Activated CD8-positive, alpha-beta memory T cell treated with anti-CD3 and anti-CD28 coated beads, Interleukin-2, amount 50 U/mL, for 1 hour (primary cell): ENCODE measurements around the gene NTRK3.
"Not testable (repeated sequence)": the region's sequence is repeated elsewhere in the genome, so short reads cannot be mapped to it uniquely, and the experiment has no call there.

ENCODE experiments used
- DNase-seq: peaks from one replicate; pipeline ENCODE4 v3.0.0-alpha.2; 2020; ENCODE audit errors: extremely low read depth

Gene NTRK3

GRCh38 chr15:88073391-88073691 is 183.2 kb downstream of the NTRK3 start:
- no peak for DNase-seq

DNA sequence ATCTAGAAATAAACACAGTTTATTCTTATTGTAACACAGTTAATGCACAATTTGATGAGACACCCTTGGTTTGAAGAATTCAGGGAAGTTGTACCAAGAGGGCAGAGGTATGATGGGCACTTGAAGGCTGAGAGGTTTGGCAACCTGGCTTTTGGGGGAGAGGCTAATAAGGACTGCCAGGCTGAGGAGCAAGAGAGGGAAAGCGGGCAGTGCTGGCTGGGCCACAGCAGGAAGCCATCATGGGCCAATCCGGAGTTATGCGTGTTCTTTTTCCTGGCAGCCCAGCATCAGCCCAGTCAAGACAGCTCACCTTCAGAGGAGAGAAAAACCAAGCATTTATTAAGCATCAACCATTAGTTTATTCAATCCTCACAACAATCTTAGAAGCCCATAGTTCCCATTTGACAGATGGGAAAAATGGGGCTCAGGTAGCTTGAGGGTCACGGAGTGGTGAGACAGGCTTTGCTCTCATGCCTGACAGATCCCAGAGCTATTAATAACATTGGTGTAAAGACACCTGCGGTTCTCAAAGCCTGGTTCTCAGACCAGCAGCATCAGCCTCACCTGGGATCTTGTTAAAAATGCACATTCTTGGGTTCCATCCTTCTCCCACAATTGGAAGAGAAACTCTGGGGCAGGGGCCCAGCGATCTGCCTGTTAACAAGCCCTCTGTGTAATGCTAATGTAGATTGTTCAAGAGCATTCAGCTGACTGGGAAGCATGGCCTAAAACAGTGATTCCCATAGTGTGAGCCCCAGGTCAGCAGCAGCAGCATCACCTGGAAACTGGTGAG is 183.7 kb downstream of the NTRK3 start:
- no peak for DNase-seq

GRCh38 chr15:88072133-88072532 is 184.4 kb downstream of the NTRK3 start:
- DNase-seq: not testable (repeated sequence)

DNA sequence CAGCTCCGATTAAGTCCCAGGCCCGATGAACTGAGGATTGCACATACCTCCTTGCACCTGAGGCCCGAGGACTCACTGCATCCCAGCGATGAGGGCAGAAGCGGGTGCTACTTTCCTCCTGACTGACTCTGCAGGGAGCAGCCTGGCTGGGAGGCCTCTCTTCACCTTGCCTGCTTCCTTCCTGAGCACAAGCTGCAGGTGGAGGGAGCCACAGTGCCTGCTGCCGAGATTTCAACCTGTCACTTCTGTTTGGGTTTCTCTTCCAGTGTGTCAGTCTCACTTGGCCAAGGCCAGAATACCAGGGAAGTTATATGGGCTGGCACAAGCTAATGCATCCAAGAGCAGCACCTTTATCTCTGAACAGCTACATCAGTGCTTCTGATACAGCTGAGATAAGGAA is 185.4 kb downstream of the NTRK3 start:
- DNase-seq: no peak

DNA sequence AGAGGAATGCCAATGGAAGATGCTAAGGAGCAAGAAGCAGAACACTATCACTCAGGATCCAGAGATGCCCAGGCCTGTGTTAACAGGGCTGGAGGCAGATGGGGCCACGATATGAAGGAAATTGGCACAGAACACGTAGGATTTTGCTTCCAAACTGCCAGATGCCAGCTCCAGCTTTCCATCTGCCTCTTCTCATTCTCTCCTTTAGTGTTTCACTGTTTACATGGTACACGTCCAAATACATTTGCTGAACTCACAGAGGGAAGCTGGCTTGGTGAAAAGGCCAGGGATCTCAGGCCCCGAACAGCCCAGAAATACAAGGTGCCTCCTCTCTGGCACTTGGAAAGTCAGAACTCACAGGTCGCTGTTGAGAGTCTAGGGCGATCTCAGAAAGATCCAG is 187.0 kb downstream of the NTRK3 start:
- DNase-seq: no peak

GRCh38 chr15:88067331-88067685 is 189.2 kb downstream of the NTRK3 start:
- no peak for DNase-seq

DNA sequence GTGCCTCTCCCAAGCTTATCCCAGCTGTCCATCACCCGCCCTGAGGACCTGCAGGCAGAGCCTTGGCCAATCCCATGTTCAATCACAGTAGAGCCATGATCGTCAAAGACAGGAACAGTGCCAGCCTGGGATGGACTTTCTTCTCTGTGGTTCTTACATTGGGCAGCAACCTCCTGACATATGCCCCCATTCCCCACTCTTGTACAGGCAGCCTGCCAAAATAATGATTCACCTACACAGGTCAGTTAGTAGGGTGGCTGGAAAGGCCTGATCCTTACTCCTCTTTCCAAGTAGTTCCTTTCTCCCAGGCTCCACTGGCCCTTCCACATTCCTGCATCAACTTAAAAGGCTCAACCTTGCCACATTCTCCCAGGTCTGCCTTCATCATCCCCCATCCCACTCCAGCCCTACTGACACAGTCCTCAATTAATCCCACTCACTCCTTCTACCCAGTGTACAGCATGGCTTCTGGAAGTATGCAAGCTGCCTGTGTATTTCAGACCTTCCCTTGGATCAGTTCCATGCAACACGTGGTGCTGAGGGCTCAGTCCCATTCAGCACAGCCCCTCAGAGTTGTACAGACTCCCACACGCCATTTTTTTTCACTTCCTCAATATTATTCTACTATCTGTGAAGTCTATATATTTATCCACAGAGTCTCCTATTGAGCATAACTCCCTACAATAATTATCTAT is 189.8 kb downstream of the NTRK3 start:
- no peak for DNase-seq

DNA sequence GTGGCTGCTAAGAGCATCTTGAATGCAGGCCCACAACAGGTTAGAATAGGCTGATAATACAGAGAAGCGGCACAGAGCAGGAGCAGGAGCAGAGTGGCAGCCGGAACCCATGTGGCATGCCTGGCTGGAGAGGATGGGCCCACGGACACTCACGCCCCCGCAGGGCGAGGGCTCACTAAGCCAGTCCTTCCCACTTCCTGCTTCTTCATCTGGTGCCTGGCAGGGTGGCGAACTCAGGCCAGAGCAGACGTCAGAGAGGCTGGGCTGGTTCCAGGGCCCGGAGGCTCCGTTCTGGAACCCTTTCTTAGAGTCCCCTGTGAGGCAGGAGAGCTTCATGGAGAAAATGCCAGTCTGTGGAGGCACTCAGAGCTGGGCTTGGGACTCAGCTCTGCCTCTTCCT is 195.1 kb downstream of the NTRK3 start:
- no peak for DNase-seq

DNA sequence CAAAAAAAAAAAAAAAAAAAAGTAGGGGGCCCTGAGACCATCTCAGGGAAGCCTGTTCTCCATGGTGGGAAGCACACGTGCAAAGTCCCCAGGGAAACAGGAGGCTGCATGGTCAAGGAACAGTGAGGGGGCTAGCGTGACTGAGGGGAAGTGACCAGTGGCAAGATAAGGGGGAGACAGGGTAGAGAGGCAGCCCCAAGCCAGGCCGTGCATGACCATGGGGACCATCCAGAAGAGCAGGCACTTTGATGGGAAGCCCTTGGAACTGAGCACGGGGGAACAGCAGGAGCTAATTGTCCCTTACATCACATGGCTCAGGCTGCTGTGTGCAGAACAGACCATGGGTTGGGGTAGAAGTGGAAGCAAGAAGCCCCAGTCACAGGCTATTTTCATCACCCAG is 196.2 kb downstream of the NTRK3 start:
- no peak for DNase-seq

GRCh38 chr15:88057836-88058235 is 198.7 kb downstream of the NTRK3 start:
- DNase-seq: no peak

DNA sequence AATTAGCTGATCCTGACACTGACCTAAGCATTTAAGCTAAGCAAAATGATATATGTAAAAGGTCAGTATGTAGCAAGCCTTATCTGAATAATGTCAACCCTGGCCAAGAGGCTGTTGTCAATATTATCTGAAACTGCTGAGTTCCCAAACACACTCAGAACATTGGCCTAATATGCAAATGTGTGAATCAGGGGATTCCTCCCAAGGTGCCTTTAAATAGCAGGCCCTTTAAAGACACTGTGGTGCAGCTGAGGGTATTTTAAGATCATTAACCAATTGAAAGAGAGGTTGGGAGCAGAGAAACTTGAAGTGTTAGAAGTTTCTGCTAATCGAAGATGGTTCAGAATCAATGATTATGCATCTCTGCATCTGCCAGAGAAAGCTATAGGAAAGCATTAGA is 207.0 kb downstream of the NTRK3 start:
- no peak for DNase-seq

DNA sequence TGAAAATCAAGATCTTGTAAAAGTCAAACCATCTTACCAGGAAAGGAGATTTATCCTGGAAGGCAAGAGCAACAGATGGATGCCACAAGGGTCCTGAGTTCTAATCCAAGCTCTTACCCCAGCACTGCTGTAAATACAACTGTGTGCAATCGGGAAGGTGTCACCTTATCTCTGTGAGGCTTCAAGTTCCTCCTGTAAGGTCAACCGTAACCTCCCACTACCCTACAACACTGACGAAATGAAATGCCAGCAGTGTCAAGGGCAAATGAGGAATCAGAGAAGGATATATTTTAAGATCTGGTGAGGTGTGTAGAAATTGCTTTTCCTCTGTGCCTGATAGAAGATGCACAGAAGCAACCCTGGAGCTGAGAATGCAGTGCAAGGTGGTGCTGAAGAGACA is 207.8 kb downstream of the NTRK3 start:
- no peak for DNase-seq

DNA sequence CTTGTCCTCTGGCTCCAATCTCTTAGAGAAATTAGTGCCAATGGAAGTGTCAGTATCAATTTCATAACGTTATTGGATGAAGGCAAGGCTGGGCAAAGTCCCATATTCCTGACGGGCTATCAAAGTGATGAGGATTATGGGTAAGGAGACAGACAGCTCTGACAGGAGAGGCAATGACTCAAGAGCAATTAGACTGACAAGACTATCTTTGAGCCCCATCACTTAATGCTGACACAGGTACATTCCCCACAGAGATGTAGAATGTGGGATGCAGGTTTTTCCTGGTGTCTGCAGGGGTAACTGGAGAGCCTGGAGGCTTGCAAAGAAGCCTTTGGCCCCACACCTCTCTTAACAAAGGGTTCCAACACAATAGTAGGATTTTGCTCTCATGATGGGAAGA is 208.3 kb downstream of the NTRK3 start:
- DNase-seq: no peak

DNA sequence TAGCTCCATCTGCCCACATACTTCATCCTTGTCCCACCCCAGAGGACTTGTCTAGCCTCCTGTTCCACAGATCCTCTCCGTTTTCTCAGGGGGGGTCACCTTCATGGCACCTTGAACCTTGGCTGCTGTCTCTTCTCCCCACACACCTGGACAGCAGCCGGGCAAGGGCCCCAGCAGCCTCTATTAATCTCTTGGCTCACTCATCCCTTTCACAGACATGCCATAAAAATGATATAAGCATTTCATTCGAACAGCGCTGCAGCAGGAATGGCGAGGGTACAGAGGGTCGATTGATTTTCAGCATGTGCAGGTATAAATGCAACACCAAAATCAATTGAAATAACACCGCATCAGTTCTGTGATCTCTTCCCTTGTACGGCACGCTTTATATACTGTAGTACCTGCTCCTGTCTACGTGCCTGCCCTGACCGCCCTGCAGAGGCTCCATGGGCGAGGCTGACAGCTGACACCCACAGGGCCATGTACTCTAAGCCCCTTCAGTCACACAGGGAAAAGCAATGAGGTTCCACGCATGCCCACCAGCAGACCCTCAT is 209.9 kb downstream of the NTRK3 start:
- no peak for DNase-seq

GRCh38 chr15:88043396-88043795 is 213.1 kb downstream of the NTRK3 start:
- DNase-seq: no peak

DNA sequence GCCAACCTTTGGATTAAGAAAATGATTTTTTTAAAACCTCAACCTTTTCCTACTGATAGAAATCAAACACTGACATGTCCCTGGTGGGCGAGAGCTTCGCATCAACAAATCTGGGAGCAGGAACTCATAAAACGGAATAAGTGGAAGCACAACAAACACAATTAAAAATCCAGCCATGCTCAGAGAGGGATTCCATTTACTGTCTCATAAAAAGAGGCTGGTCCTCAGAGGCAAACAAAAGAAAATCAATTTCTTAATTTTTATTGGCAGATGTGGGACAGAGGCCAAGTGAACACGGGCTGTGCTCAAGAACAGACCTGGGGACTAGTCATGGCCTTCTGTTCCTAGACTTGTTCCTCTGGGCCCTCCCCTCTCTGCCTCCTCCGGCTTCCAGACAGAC is 214.5 kb downstream of the NTRK3 start:
- DNase-seq: no peak

DNA sequence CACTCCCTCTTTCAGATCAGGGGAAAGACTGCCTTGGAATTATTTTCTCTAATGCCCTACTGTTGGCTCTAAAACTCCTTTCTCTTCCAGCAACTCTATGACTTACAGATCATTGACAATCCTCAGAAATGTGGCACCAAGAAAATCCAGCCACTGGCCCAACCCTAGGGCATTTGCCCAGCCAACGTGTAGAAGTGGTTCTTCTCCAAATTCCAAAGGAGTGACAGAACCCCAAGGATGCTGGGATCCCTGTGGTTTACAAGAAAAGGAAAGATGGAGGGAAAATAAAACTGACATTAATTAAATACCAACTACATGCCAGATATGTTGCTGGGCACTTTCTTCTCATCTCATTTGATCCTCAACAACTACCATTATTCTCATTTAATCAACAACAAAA is 216.0 kb downstream of the NTRK3 start:
- no peak for DNase-seq

GRCh38 chr15:88038261-88038660 is 218.3 kb downstream of the NTRK3 start:
- DNase-seq: no peak

DNA sequence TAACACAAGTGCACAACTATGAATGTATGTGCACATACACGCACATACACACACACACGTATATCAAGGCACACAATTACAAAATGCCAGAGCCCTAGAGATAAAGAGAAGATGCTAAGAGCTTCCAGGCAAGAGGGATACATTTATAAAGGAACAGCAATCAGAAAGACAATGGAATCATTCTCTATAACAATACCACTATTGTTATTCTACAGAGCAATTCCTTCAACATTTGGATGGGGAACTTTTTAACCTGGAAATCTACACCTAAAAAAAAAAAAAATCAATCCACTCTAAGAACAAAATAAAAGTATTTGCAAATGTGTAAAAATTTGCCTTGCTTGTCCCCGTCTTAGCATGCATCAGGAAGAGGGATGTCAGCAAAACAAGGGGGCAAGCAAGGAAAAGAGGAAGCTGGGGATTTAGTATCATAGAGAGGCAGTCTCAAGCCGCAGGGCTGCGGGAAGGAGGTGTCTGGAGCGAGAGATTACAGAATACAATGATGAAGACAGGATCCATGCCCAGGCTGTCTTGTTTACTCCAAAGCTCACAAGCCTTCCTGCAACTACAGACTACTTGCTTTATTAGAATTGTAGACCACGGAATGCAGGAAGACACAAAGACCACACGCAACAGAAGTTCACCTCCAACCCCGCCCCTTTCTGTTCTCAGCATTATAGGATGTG is 220.2 kb downstream of the NTRK3 start:
- no peak for DNase-seq

- no peak for DNase-seq
Measured at GRCh38 chr15:88035381-88035780, 221.2 kb downstream of the NTRK3 start.

DNA sequence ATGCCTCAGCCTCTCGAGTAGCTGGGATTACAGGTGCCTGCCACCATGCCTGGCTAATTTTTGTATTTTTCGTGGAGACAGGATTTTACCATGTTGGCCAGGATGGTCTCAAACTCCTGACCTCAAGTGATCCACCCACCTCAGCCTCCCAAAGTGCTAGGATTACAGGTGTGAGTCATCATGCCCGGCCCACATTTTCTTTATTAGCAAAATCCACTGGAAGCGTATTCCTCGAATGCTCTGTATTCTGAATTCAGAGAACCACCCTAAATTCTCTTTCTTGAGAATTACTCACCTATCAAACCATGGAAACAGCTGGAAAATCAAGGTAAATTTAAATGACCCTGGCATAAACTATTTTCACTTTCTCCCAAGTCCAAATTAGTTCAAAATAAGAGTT is 223.1 kb downstream of the NTRK3 start:
- not testable (repeated sequence) for DNase-seq

GRCh38 chr15:88032787-88033186 is 223.8 kb downstream of the NTRK3 start:
- no peak for DNase-seq

- no peak for DNase-seq
Measured at GRCh38 chr15:88031461-88031860, 225.1 kb downstream of the NTRK3 start.
